ENCODE measurements around the gene PLXNA4.

Gene PLXNA4

DNA sequence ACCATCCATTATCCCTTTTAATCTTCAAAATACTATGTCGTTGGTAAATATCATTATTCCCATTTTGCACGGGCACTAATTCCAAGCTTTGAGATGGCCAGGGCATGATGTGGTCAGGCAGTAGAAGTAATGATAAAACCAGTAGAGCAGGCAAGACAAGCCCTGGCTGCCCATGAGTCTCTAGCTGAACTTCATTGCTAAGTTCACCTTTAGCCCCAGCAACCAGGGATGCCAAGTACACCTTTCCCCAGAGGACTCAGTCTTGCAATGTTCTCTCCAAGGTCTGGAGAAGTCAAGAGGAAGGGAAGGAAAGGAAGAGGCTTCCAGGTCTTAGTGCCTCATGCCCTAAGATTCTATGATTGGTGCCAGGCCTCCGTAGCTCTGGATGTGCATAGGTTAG lies 203.2 kb downstream of the PLXNA4 start (continued):
- TF ChIP-seq ZNF19 (tag by site-specific recombination; IDR thresholded peaks at IDR 0.05; ENCODE audit: low read depth) (no peak), YY2 (tag by site-specific recombination; IDR thresholded peaks at IDR 0.05) (no peak), ZNF335 (tag by site-specific recombination; conservative IDR thresholded peaks at IDR 0.05) (no peak), ZNF423 (tag by site-specific recombination; IDR thresholded peaks at IDR 0.05) (no peak)

GRCh38 chr7:132371948-132372347 lies 204.3 kb downstream of the PLXNA4 start:
- ChIA-PET CTCF (no interaction called here), POLR2A (no interaction called here)
- H3K9me3 ChIP-seq (ENCODE audit: control insufficient read depth, insufficient read depth, low read depth, low read length): no peaks in the 10 kb centered on the region
- no peak overlapping the region for H3K4me3 ChIP-seq (ENCODE audit: low read depth, low read length)
- no peaks in the 10 kb centered on the region for H3K4me1 ChIP-seq (ENCODE audit: control insufficient read depth, insufficient read depth, low read length)
- no peaks in the 10 kb centered on the region for H3K36me3 ChIP-seq (ENCODE audit: control insufficient read depth in 2 of 2, insufficient read depth in 1 of 2, low read length in 2 of 2)
- no peak overlapping the region for H3K27ac ChIP-seq (ENCODE audit: extremely low read depth, low read depth, low read length)
- TF ChIP-seq ZNF394 (tag by site-specific recombination; IDR thresholded peaks at IDR 0.05; ENCODE audit: borderline replicate concordance) (no peak), ZNF626 (tag by site-specific recombination; IDR thresholded peaks at IDR 0.05) (no peak), ZNF202 (tag by site-specific recombination; IDR thresholded peaks at IDR 0.05; ENCODE audit: borderline replicate concordance) (no peak), ZNF707 (tag by site-specific recombination; IDR thresholded peaks at IDR 0.05) (no peak), ZNF292 (tag by site-specific recombination; IDR thresholded peaks at IDR 0.05; ENCODE audit: borderline replicate concordance, low read depth) (no peak), OVOL3 (tag by site-specific recombination; IDR thresholded peaks at IDR 0.05) (no peak), ZSCAN18 (tag by site-specific recombination; IDR thresholded peaks at IDR 0.05) (no peak), SCRT2 (tag by site-specific recombination; IDR thresholded peaks at IDR 0.05) (no peak), ZNF214 (tag by site-specific recombination; IDR thresholded peaks at IDR 0.05; ENCODE audit: borderline replicate concordance) (no peak), ZNF184 (tag by site-specific recombination; IDR thresholded peaks at IDR 0.05) (no peak), ZNF585B (tag by site-specific recombination; IDR thresholded peaks at IDR 0.05) (no peak), ZNF18 (tag by site-specific recombination; IDR thresholded peaks at IDR 0.05) (no peak), YY2 (tag by site-specific recombination; IDR thresholded peaks at IDR 0.05) (no peak), ZNF211 (tag by site-specific recombination; IDR thresholded peaks at IDR 0.05; ENCODE audit: low read depth) (no peak), HOXA7 (CRISPR knock-in tag; IDR thresholded peaks at IDR 0.05; ENCODE audit: borderline replicate concordance) (no peak), ZNF518A (tag by site-specific recombination; conservative IDR thresholded peaks at IDR 0.05; ENCODE audit: low read depth) (no peak), ZNF302 (tag by site-specific recombination; IDR thresholded peaks at IDR 0.05; ENCODE audit: low read depth) (no peak), SETDB1 (IDR thresholded peaks at IDR 0.05; ENCODE audit: insufficient read length, low read length) (no peak)
- TF ChIP-seq, protein P1, sequence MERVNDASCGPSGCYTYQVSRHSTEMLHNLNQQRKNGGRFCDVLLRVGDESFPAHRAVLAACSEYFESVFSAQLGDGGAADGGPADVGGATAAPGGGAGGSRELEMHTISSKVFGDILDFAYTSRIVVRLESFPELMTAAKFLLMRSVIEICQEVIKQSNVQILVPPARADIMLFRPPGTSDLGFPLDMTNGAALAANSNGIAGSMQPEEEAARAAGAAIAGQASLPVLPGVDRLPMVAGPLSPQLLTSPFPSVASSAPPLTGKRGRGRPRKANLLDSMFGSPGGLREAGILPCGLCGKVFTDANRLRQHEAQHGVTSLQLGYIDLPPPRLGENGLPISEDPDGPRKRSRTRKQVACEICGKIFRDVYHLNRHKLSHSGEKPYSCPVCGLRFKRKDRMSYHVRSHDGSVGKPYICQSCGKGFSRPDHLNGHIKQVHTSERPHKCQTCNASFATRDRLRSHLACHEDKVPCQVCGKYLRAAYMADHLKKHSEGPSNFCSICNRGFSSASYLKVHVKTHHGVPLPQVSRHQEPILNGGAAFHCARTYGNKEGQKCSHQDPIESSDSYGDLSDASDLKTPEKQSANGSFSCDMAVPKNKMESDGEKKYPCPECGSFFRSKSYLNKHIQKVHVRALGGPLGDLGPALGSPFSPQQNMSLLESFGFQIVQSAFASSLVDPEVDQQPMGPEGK (tag by site-specific recombination; IDR thresholded peaks at IDR 0.05): no peak
- TF ChIP-seq, protein P2, sequence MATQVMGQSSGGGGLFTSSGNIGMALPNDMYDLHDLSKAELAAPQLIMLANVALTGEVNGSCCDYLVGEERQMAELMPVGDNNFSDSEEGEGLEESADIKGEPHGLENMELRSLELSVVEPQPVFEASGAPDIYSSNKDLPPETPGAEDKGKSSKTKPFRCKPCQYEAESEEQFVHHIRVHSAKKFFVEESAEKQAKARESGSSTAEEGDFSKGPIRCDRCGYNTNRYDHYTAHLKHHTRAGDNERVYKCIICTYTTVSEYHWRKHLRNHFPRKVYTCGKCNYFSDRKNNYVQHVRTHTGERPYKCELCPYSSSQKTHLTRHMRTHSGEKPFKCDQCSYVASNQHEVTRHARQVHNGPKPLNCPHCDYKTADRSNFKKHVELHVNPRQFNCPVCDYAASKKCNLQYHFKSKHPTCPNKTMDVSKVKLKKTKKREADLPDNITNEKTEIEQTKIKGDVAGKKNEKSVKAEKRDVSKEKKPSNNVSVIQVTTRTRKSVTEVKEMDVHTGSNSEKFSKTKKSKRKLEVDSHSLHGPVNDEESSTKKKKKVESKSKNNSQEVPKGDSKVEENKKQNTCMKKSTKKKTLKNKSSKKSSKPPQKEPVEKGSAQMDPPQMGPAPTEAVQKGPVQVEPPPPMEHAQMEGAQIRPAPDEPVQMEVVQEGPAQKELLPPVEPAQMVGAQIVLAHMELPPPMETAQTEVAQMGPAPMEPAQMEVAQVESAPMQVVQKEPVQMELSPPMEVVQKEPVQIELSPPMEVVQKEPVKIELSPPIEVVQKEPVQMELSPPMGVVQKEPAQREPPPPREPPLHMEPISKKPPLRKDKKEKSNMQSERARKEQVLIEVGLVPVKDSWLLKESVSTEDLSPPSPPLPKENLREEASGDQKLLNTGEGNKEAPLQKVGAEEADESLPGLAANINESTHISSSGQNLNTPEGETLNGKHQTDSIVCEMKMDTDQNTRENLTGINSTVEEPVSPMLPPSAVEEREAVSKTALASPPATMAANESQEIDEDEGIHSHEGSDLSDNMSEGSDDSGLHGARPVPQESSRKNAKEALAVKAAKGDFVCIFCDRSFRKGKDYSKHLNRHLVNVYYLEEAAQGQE (tag by site-specific recombination; IDR thresholded peaks at IDR 0.05): no peak

Measured in HEK293 (cell line).